RWPE1 (cell line): ENCODE data around the gene GRIA2.

Source experiments
- CTCF ChIA-PET: fragments of 350-600 bp; sonication (Branson Sonifier 250); formaldehyde crosslinking; extraction: SDS; loops from one replicate; lab custom pipeline; 2021; lab: Yijun Ruan, JAX
- POLR2A ChIA-PET: fragments of 400-600 bp; formaldehyde crosslinking; extraction: SDS; loops from one replicate; lab custom pipeline; 2020; ENCODE audit warnings: antibody characterized with exemption; ENCODE audit not compliant: low non-redundant PET; lab: Yijun Ruan, JAX
- DNase-seq: peaks from one replicate; pipeline ENCODE4 v3.0.0; 2012; ENCODE audit warnings: low spot score
- H3K27ac ChIP-seq: fragments of 450-650 bp; 2 replicates; pipeline ENCODE4 v1.5.1; 2017
- TF ChIP-seq, protein P1 (sequence below): fragments of 450-650 bp; conservative IDR thresholded peaks from 2 replicates; pipeline ENCODE4 v1.5.1; 2017; ENCODE audit warnings: low read depth, mild to moderate bottlenecking

The GRIA2 gene

GRCh38 chr4:157293673-157294072 is 73.1 kb downstream of the GRIA2 start:
- CTCF ChIA-PET, result no interaction called here

DNA sequence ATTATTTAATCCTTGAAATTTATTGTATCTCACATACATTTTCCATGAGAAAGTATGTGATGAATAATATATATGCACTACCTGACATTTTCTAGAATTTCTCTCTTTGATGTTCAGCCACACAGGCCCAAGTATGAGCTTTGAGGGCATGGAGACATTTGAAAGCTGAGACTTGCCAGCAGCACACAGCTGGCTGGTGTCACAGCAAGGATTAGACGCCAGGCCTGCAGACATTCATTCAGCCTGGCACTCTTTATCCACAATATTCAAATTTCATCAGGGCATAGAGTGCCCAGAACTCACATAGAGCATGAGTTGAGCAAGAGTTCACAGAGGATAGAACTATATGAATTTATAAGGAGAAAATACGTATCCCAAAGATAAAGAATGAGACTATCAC is 74.0 kb downstream of the GRIA2 start:
- no peak for DNase-seq
- CTCF ChIA-PET, result no interaction called here
- TF ChIP-seq, protein P1, sequence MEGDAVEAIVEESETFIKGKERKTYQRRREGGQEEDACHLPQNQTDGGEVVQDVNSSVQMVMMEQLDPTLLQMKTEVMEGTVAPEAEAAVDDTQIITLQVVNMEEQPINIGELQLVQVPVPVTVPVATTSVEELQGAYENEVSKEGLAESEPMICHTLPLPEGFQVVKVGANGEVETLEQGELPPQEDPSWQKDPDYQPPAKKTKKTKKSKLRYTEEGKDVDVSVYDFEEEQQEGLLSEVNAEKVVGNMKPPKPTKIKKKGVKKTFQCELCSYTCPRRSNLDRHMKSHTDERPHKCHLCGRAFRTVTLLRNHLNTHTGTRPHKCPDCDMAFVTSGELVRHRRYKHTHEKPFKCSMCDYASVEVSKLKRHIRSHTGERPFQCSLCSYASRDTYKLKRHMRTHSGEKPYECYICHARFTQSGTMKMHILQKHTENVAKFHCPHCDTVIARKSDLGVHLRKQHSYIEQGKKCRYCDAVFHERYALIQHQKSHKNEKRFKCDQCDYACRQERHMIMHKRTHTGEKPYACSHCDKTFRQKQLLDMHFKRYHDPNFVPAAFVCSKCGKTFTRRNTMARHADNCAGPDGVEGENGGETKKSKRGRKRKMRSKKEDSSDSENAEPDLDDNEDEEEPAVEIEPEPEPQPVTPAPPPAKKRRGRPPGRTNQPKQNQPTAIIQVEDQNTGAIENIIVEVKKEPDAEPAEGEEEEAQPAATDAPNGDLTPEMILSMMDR, result no peak
- POLR2A ChIA-PET, result no interaction called here
- H3K27ac ChIP-seq, result no peak overlapping the region

More at GRCh38 chr4:157293673-157294072, 73.1 kb downstream of the GRIA2 start:
- TF ChIP-seq, protein P1, result no peak
- H3K27ac ChIP-seq, result no peak overlapping the region
- POLR2A ChIA-PET, result no interaction called here
- DNase-seq, result no peak

GRCh38 chr4:157300701-157301100 is 80.2 kb downstream of the GRIA2 start:
- H3K27ac ChIP-seq, result no peak overlapping the region
- DNase-seq, result no peak
- CTCF ChIA-PET, result no interaction called here
- TF ChIP-seq, protein P1, result no peak
- POLR2A ChIA-PET, result no interaction called here

GRCh38 chr4:157303471-157303960 is 83.0 kb downstream of the GRIA2 start:
- no peak for DNase-seq
- no peak overlapping the region for H3K27ac ChIP-seq
- ChIA-PET CTCF (no interaction called here), POLR2A (no interaction called here)
- TF ChIP-seq, protein P1, result no peak

DNA sequence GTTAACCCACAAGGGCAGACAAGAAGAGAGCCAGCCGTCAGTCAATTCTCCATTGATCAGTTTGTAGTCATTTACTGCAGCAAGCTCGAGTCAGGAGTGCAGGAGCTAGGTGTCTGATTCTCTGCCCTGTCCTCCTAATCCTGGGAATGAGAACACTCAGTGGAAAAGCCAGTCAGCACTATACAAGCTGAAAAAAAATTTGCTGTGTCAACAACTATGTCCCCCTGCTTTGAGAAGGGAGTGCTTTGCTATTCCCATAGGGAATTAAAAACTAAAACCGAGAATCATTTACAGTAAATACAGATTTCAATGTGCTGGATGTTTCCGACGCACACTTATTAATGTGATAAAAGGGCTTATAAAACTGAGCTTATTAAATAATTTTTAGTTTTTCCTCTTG is 84.2 kb downstream of the GRIA2 start:
- CTCF ChIA-PET, result no interaction called here
- POLR2A ChIA-PET, result no interaction called here
- DNase-seq, result no peak
- TF ChIP-seq, protein P1, result no peak
- H3K27ac ChIP-seq, result no peak overlapping the region

- no peak overlapping the region for H3K27ac ChIP-seq
- TF ChIP-seq, protein P1, result no peak
- POLR2A ChIA-PET, result no interaction called here
- no peak for DNase-seq
- CTCF ChIA-PET, result no interaction called here
These were observed 92.2 kb downstream of the GRIA2 start for GRCh38 chr4:157312702-157313101.
